Suprapubic skin (tissue), 4 donors: Measurements from ENCODE around the gene HLA-DOA.

Experiments used
- CTCF ChIP-seq, 2 donors: fragments of 200-600 bp in 1 of 2; fragments of 450-650 bp in 1 of 2; sonication (generic) in 1 of 2; IDR thresholded peaks; one replicate each; pipeline ENCODE4 v1.5.1; 2016 to 2019; ENCODE audit warnings: antibody characterized with exemption in 2 of 2, mild to moderate bottlenecking in 1 of 2, moderate library complexity in 1 of 2
- EP300 ChIP-seq: sonication (generic); formaldehyde crosslinking; IDR thresholded peaks from one replicate; pipeline ENCODE4 v1.6.1; 2017; ENCODE audit warnings: antibody characterized with exemption
- POLR2A ChIP-seq, 2 donors: fragments of 450-650 bp; IDR thresholded peaks; one replicate each; pipeline ENCODE4 v1.6.1; 2017; ENCODE audit warnings: antibody characterized with exemption in 2 of 2, mild to moderate bottlenecking in 2 of 2, moderate library complexity in 2 of 2
- POLR2AphosphoS5 ChIP-seq, 3 donors: sonication (generic); formaldehyde crosslinking; IDR thresholded peaks; one replicate each; pipeline ENCODE4 v1.6.1; 2017; ENCODE audit warnings: antibody characterized with exemption in 3 of 3

DNA sequence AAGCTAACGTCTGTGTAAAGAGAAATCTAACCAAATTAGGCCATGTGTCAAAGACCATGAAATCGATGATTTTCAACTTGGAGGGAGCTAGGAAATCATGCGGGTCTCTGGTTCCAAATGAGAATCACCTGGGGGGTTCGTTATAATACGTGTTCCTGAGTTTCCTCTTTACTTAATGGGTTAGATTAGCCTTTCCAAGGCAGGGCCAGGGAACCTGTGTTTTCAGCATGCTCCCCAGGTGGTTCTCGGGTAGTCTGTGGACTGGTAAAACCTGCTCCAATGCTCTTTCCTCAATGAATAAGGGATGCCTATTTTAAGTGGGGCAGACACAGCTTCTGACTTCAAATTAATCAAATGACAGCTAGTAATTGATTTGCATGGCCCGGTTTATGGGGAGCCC, 965 bp upstream of the HLA-DOA start:
- no peak for TF ChIP-seq POLR2A (IDR thresholded peaks at IDR 0.05)
- no peak for TF ChIP-seq POLR2AphosphoS5 (IDR thresholded peaks at IDR 0.05)
- TF ChIP-seq CTCF (IDR thresholded peaks at IDR 0.05) = no peak
- TF ChIP-seq EP300 = no peak
